ENCODE measurements around the gene PIGB.
"Not testable (repeated sequence)": the region's sequence is repeated elsewhere in the genome, so short reads cannot be mapped to it uniquely, and the experiment has no call there.

The PIGB gene

DNA sequence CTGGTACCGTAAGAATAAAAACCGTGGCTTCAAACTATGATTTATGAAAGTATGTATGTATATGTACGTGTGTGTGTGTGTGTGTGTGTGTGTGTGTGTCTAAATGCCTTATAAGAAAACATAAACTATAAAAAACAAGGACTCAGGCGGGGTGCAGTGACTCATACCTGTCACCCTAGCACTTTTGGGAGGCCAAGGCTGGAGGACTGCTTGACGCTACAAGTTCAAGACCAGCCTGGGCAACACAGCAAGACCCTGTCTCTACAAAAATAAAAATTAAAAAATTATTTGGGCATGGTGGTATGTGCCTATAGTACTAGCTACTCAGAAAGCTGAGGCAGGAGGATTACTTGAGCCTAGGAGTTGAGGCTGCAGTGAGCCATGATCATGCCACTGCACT, 60.1 kb downstream of the PIGB start:
- H3K4me3 ChIP-seq (ENCODE audit: low read depth, low read length) = no peak overlapping the region
- TF ChIP-seq, protein P1, sequence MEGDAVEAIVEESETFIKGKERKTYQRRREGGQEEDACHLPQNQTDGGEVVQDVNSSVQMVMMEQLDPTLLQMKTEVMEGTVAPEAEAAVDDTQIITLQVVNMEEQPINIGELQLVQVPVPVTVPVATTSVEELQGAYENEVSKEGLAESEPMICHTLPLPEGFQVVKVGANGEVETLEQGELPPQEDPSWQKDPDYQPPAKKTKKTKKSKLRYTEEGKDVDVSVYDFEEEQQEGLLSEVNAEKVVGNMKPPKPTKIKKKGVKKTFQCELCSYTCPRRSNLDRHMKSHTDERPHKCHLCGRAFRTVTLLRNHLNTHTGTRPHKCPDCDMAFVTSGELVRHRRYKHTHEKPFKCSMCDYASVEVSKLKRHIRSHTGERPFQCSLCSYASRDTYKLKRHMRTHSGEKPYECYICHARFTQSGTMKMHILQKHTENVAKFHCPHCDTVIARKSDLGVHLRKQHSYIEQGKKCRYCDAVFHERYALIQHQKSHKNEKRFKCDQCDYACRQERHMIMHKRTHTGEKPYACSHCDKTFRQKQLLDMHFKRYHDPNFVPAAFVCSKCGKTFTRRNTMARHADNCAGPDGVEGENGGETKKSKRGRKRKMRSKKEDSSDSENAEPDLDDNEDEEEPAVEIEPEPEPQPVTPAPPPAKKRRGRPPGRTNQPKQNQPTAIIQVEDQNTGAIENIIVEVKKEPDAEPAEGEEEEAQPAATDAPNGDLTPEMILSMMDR (IDR thresholded peaks at IDR 0.05; ENCODE audit: borderline replicate concordance, insufficient read depth, low read depth, low read length) = no peak

DNA sequence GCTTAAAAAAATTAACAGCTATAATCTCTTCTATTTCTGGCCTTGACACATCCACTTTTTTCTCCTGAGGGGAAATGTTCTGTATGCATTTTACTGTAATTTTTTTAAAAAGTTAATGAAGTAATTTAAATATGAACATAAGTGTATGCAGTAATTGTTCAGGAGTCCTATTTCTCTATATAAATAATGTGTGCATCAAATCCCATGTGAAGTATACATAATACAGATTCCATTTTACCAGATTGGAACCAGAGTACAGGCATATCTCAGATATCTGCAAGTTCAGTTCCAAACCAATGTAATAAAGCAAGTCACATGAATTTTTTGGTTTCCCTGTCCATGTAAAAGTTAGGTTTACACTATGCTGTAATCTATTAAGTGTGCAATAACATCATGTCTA, 62.6 kb downstream of the PIGB start:
- no peak overlapping the region for H3K4me3 ChIP-seq (ENCODE audit: low read depth, low read length)
- TF ChIP-seq, protein P1 (IDR thresholded peaks at IDR 0.05; ENCODE audit: borderline replicate concordance, insufficient read depth, low read depth, low read length) = no peak

- TF ChIP-seq, protein P1 (IDR thresholded peaks at IDR 0.05; ENCODE audit: borderline replicate concordance, insufficient read depth, low read depth, low read length) = no peak
- H3K4me3 ChIP-seq (ENCODE audit: low read depth, low read length) = no peak overlapping the region
These were observed 64.7 kb downstream of the PIGB start for GRCh38 chr15:55383687-55384086.

DNA sequence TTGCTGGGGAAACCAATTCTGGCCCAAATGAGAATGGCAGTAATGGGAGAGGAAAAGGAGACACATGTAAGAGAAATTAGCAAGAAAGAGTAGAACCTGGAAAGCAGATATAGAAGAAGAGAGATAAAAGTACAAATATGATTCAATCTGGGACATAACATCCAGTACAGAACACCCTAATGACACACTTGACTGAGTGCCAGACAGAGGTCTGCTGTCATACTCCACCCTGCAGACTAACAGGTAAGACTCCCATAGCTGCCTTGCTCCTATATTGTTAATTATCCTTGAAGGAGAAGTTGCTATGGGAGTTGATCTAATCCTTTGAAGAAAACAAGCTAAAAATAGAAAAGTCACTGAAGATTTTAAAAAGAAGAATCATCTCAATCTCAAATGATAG, 68.0 kb downstream of the PIGB start:
- no peak overlapping the region for H3K4me3 ChIP-seq (ENCODE audit: low read depth, low read length)
- TF ChIP-seq, protein P1 (IDR thresholded peaks at IDR 0.05; ENCODE audit: borderline replicate concordance, insufficient read depth, low read depth, low read length) = no peak

GRCh38 chr15:55389264-55389607, 70.2 kb downstream of the PIGB start:
- H3K4me3 ChIP-seq (ENCODE audit: low read depth, low read length) = no peak overlapping the region
- TF ChIP-seq, protein P1 (IDR thresholded peaks at IDR 0.05; ENCODE audit: borderline replicate concordance, insufficient read depth, low read depth, low read length) = no peak

DNA sequence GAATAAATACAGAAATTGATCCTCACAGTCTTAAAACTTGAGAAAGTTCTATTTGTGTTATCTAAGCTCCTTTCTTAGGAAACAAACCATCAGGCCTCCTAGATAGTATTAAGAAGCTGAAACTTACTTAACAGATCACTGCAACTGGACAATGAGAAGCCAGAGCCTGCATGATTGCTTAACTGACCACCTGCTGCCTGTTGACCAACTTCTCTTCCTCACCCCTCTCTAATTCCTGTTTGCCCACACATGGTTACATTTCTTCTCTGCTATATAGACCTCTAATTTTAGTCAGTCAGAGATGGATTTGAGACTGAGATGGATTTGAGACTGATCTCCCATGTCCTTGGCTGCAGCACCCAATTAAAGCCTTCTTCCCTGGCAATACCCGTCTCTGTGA, 75.7 kb downstream of the PIGB start:
- TF ChIP-seq, protein P1 (IDR thresholded peaks at IDR 0.05; ENCODE audit: borderline replicate concordance, insufficient read depth, low read depth, low read length) = no peak
- no peak overlapping the region for H3K4me3 ChIP-seq (ENCODE audit: low read depth, low read length)

GRCh38 chr15:55398243-55398642, 79.2 kb downstream of the PIGB start:
- H3K4me3 ChIP-seq (ENCODE audit: low read depth, low read length) = no peak overlapping the region
- TF ChIP-seq, protein P1 (IDR thresholded peaks at IDR 0.05; ENCODE audit: borderline replicate concordance, insufficient read depth, low read depth, low read length) = no peak

DNA sequence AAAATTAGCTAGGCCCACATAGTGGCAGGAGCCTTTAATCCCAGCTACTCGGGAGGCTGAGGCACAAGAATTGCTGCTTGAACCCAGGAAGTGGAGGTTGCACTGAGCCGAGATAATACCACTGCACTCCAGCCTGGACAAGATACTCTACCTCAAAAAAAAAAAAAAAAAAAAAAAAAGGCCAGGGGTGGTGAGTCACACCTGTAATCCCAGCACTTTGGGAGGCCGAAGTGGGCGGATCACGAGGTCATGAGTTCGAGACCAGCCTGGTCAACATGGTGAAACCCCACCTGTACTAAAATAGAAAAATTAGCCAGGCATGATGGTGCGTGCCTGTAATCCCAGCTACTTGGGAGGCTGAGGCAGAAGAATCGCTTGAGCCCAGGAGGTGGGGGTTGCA, 81.0 kb downstream of the PIGB start:
- not testable (repeated sequence) for H3K4me3 ChIP-seq (ENCODE audit: low read depth, low read length)

Data from GM12875 (cell line).